HuH-7 (cell line): ENCODE results near the gene STK33.

Experiments
- DNase-seq: peaks from one replicate; pipeline ENCODE4 v3.0.0; 2011; ENCODE audit warnings: low spot score

The STK33 gene

GRCh38 chr11:8426076-8426475, 168.0 kb downstream of the STK33 start:
- no peak for DNase-seq

- no peak for DNase-seq
These were observed 178.8 kb downstream of the STK33 start for GRCh38 chr11:8415195-8415594.

GRCh38 chr11:8408151-8408941, 185.7 kb downstream of the STK33 start:
- DNase-seq: no peak

GRCh38 chr11:8403310-8403709, 190.7 kb downstream of the STK33 start:
- DNase-seq: no peak

DNA sequence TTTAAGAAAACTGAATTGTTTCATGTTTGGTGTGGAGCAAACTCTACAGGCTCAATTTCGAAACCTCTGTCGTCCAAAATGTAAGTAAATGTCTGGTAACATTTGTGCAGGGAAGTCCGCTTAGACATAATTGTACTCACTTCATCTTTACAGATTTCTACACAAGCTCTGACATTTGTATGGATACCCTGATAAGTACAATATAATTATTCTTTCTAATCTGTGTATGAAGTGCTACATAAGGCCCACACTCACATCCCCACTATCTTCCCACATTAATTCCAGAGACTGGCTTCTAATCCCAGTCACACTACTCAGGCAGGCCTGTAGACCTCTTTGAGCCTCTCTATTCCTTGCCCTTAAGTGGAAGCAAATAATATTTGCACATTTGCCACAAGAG, 201.1 kb downstream of the STK33 start:
- no peak for DNase-seq

- DNase-seq: no peak
These were observed 201.9 kb downstream of the STK33 start for GRCh38 chr11:8392166-8392565.

DNA sequence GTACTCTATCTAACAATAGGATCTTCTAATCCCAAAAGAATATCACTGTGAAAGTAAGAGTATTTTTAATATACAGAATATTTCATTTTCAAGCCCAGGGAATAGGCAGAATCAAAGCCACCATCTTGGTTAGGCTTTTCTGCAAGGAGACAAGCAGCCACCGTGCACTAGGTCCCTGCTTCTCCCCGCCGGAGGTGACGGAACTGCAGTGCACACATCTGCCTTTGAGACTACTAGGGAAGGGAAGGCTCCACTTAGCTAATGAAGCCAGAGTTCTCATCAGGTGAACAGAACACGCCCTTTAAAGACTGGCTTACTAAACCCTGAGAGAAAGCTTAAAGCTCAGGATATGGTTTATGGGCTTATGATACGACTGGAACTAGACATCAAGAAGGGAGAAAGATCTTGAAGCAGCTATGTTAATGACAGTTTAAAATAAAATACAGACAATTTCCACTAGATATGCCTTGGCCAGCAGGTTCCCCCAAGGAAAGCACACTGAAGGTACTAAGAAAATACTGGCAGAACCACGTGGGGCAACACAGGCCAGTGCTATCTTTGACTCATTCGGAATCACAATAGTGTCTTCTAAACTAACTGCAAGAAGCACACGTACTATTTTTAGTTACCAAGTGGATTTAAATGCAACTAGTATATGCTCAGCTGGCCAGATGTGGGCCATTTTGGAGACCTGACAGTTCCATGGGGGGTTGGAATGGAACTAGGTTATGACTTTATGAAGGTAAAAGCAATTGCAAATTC, 203.0 kb downstream of the STK33 start:
- DNase-seq: no peak

DNA sequence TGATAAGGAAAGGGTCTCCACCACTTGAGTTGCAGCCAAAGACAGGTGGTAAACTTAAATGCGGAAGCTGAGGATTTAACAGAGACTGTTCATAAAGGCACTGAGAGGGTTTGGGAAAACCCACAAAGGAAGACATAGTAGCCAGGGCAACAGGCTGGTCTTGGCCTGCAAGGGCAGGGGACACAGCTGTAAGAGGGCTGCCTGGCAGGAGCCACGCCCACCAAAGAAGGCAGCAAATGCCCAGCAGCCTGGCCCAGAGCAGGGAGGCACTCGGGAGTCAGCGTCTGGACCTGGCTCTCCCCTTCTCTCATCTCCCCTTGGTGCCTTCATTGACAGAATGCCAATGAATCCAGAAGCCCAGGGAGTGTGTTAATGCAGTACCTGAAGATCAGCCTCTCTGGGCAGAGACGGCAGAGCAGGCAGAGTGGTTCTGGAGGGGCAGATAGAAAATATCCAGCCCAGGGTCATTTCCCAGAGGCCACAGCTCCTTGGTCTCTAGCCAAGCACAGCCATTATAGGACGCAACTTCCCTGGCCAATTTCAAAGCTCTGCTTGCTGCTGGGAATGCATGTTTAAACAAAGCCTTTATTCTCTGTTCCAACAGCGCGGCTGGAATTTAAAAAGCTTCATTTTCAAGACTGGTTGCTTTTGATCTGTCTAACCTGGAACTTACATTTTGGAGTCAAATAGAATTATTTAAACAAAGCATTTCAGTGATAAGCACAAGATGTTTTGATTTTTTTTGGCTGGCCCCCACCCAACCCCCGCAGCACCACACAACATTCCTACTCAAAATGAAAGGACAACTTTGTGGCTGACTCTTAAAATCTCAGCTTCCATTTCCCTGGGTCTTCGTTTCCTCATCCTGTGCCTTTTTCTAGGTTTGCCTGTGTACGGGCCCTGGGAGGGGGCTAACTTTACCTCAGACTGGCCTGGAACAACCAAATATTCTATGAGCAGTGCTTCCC, 204.7 kb downstream of the STK33 start:
- DNase-seq: no peak

- DNase-seq: no peak
These were observed 206.3 kb downstream of the STK33 start for GRCh38 chr11:8387693-8388092.

DNA sequence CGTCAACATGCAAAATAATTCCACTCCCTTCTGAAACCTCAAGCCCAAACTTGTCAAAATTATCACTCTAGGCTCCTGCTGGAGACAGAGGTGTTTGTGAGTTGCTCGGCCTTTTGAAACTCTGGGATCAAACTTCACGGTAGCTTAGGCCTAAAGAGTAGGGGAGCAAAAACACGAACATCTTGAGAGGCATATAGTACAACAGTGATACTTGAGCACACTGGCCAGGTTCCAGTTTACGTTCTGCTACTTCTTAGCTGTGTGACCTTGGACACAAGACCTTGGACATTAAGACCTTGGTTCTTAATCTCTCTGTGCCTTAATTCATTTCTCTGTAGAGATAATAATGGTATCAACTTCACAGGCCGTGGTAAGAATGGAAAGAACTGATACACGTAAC, 206.9 kb downstream of the STK33 start:
- DNase-seq: no peak

DNA sequence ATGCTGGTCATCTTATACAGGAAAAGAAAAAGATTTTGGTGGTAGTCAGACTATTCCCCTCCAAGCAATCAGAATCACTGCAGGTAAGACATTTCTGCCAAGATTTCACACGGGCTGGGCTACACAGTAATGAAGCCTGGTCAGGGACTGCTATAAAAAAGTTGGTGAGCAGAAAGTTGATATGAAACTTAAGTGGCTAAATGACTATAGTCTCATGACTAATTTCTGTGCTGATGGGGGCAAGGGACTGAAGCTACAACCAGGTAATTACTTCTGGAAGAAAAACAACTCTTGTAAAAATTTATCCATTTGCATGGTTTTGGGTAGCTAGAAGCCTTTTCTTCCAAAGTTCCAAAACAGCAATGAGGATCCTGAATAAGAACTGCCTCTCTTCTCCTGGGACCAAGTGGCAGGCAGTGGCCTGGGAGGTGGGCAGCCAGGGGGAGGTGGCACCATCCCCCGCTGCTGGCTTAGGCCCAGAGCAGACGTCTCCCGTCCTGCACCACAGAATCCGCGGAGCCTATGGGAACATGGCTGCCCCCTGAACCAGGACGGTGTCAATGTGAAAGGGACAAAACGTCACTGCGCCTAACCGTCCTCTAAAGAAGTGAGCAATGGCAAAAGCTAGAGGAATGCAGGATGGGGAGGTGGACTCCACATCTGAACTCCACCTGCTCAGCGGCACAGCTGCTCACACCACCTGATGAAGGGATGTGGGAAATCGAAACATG, 207.7 kb downstream of the STK33 start:
- DNase-seq: no peak

DNA sequence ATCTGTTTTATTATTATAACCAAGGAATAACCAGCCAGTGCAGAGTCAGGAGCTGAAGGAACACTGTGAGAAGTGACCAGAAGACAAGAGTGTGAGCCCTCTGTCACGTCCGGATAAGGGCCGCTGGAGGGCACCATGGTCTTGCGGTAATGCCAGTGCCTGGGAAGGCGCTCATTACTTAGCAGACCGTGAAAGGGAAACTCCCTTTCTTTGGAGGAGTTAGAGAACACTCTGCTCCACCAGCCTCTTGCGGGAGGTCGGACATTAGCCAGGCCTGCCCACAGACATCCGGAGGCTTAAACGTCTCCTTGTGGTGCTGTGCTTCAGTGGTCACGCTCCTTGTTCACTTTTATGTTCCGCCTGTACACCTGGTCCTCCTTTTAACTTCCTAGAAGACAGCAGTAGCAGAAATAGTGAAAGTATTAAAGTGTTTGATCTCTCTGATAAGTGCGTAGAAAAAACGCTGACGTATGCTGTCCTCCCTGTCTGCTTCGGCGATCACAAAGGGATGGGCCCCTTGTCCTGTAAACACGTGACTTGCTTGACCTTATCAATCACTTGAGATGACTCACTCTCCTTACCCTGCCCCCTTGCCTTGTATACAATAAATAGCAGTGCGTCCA, 209.7 kb downstream of the STK33 start:
- no peak for DNase-seq

DNA sequence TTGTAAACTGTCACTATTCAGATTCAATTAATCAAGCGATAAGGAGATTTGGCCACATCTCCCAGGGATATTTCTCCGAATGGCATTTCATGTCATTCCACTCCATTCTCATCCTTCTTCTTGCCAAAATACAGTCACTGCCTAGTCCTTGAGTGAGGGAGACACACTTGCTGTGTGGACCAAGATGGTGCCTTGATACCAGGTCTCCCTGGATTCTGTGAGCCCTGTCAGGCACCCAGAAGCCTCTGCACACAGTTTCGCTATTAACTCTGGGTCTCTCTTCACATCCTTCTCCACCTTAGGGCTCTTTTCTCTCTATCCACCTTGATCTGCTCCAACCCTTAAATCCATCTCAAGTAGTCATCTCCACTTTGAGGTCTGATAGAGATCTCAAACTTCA, 210.4 kb downstream of the STK33 start:
- no peak for DNase-seq

DNA sequence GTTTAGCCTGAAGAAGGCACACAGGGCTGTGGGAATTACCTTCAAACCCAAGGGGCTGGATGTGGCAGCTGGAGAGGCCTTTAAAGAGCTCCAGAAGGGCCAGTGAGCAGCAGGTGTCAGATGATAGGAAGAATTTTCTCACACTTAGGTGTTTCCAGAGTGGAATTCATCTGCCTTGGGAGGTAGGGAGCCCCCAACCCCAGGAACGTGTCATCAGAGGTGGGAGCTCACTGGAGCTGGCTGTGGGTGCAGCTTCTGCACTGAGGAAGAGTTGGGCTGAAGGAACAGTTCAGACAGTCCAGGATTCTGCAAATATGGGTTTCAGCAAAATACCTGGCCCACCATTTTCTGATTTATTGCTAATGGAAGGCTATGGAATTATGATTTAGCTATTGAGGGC, 210.8 kb downstream of the STK33 start:
- DNase-seq: no peak

- DNase-seq: no peak
These were observed 211.5 kb downstream of the STK33 start for GRCh38 chr11:8382436-8383053.

DNA sequence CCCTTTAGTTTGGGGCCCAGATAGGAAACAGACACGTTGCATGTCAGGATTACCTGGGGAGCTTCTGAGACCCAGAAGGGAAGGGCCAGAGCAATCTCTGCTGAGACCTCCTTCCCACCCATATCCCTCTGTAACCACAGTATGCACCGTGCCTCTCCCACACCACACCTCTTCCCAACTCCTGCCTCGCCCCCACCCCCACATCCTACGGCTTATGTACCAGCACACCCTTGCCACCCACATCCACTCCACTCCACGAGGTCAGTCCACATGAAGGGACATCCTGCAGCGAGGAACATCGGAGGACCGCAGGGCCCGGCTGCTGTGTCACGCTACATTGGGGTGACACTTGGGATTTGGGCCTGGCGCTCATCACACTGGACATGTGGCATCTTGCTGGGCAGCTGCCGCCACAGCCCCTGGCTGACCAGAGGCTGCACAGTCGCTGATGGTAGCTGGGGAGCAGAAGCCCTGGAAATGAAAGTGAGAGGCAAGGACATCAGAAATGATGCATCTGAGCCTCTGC, 212.1 kb downstream of the STK33 start:
- no peak for DNase-seq

GRCh38 chr11:8381343-8381742, 212.7 kb downstream of the STK33 start:
- DNase-seq: no peak

DNA sequence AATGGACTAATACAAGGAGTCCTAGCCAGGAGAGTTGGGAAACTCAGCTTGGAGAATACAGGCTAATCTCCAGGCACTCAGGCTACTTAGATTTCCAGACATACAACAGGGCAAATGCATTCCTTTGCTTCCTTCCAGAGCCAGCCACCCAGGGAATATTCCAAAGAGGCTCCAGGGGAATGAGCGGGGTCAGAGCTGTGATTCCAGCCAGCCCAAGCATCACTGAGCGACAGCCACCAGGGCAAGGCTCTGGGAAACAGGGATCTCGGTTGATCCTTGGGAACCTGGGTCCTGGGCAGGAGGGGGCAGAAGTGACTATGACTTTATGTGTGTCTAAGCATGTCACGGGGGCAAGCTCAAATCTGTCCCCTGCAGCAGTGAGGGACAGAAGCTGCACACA, 218.1 kb downstream of the STK33 start:
- no peak for DNase-seq

DNA sequence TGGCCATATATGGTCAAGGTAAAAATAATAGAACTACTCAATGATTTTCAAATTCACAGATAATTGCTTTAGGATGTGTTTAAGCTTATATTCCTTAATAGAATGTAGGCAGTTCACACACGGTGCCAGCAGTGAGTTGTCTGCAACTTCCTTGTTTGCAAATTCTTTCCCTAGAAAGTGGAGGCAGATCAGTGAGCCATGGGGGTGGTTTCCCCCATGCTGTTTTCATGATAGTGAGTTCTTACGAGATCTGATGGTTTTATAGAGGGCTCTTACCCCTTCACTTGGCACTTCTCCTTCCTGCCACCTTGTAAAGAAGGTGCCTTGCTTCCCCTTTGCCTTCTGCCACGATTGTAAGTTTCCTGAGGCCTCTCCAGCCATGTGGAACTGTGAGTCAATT, 218.6 kb downstream of the STK33 start:
- no peak for DNase-seq

DNA sequence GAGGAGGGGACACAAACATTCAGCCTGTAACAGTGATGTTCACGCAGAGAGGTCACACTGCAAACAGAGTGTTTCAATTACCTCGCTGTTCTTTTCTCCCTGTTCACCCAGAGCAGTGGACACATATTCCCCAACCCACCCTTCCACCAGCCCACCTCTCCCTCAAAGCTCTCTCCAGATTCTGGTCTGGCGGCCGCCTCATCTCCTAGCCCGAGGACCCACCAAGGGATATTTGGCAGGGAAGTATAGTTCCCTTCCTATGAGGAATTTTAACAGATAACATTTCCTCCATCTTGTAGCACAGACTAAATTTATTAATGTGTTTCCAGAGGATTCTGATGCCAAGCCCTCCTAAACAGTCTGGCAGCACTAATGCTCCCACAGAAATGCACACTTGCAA, 219.3 kb downstream of the STK33 start:
- no peak for DNase-seq
